Ovary (tissue), 3 donors: ENCODE results near the gene ACTG1.

ENCODE experiments used
- CTCF ChIP-seq, 3 donors: fragments of 450-650 bp in 2 of 3; fragments of 200-600 bp in 1 of 3; IDR thresholded peaks; one replicate each; pipeline versions ENCODE4 v1.5.1 to v1.8.0; 2016 to 2022; ENCODE audit warnings: antibody characterized with exemption in 3 of 3, mild to moderate bottlenecking in 1 of 3
- EP300 ChIP-seq: sonication (generic); formaldehyde crosslinking; IDR thresholded peaks from one replicate; pipeline ENCODE4 v1.6.1; 2017; ENCODE audit warnings: antibody characterized with exemption
- POLR2A ChIP-seq: fragments of 450-650 bp; IDR thresholded peaks from one replicate; pipeline ENCODE4 v1.6.1; 2017; ENCODE audit warnings: antibody characterized with exemption, mild to moderate bottlenecking, moderate library complexity
- donor health status: DM: no; HTN: no; CAD: no.

- TF ChIP-seq EP300 (no peak), CTCF (IDR thresholded peaks at IDR 0.05) (no peak), POLR2A (no peak)
Measured at GRCh38 chr17:81553018-81553615, 40.5 kb upstream of the ACTG1 start.
